SHP77 (cell line): ENCODE data around the gene PDE10A.
A peak's percentile ranks its signal among the peaks of the same experiment; 100 is the strongest.

Experiments
- DNase-seq, 2 experiments: peaks; one replicate each; lab custom pipeline; 2025; lab: John Stamatoyannopoulos, UW

Gene PDE10A

GRCh38 chr6:165655191-165655590 is 7.8 kb downstream of the PDE10A start:
- DNase-seq, result no peak

DNA sequence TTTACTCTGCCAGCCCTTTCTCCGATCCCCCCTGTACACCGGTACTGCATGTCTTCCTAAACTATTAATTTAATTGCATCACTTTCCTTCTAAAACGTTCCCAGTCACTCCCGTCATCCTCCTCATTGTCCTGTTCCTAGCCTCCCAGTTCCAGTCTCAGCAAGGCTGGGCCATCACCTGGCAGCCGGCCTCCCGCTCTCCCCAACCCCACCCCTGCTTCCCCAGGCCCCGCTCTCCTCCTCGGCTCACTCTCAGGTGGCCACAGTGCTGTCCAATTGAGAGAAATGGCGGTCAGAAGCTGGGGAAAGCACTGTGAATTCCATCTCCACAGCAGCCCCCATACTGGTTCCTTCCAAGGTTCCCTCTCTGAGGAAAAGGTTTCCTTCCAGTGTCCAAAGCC is 8.9 kb downstream of the PDE10A start:
- DNase-seq, result no peak

DNA sequence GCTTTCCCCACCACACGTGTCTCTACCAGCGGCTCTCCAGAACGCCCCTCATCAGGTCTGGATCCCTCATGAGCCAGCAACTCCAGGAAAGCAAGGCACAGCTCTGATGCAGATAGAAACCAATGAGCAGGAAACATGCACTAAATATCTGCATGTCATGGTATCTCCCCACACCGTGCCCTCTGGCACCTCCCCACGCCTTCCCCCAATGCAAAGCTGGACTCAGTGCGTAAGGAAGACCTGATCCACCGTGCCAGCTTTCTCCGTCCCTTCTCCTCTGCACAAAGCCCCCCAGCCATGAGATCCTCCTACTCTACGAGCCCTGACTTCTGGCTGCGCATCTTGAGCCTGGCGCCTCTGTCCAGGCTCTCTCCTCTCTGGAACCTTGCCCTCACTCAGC is 9.4 kb downstream of the PDE10A start:
- DNase-seq, result no peak

- no peak for DNase-seq
These were observed 9.8 kb downstream of the PDE10A start for GRCh38 chr6:165653196-165653595.

GRCh38 chr6:165652766-165653165 is 10.3 kb downstream of the PDE10A start:
- DNase-seq, result no peak

DNA sequence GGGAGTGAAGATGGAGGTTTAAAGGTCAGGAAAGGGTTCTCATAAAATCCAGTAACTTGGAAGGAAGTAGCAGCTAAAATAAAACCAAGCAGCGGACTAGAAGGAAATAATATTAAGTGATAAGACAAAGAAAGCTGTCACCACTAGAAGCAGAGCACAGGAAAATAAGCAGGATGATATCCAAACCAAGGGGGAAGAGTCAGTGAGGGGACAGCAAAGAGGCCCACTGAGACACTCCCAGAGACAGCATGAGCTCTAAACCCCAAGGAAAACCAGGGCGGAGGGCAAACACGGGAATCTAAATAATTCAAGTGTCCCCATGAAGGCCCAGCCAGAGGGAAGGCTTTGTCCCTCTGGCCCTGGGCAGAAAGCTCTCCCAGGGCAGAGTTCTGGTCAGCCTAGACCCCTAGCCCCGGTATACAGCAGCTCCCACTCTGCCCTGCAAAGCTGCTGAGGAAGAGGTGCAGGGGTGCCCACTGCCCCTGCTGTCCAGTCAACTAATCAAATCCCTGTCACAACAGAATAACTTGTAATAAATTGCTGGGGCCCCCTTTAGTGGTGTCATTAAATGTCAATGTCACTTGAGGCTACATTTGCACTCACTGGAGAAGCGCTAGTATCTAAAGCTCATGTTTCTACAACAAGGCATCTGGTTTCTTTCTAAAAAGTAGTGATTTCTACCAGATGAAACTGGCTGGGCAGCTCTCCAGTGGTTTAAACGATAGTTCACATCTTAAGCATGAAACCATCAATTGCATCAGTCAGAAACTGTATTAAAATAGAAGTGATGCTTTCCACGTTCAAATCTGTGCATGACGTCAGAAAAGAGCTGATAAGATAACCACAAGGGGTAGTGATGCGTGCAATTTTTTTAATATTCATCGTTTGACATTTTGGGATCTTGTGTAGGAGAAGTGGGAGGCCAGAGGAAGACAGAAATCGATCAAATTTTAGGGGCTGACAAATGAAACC is 13.6 kb downstream of the PDE10A start:
- DNase-seq, result no peak

GRCh38 chr6:165647041-165647440 is 16.0 kb downstream of the PDE10A start:
- DNase-seq, result peak; percentile 46 to 65

DNA sequence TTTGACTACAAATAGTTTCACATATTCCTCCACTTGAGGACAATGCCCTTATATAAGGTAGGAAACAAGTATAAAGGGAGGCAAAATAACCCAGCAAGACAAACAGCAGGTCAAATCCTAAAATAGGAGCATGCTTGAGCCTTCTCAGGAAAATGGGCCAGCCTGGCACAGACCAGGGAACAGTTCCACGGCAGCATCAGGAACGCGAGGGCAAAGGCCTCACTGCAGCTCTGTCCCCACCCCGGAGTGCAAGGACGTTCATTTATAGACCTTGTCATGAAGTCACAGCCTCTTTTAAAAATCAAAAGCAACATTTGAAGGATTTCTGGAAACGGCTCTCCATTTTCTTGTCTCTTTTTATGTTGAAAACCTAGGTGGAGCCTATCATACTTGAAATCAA is 17.1 kb downstream of the PDE10A start:
- DNase-seq, result no peak

- DNase-seq, result no peak
These were observed 18.3 kb downstream of the PDE10A start for GRCh38 chr6:165644586-165645266.

GRCh38 chr6:165643015-165643414 is 20.0 kb downstream of the PDE10A start:
- no peak for DNase-seq

GRCh38 chr6:165641672-165642156 is 21.3 kb downstream of the PDE10A start:
- DNase-seq, result no peak

- DNase-seq, result no peak
These were observed 22.2 kb downstream of the PDE10A start for GRCh38 chr6:165640806-165641205.

- DNase-seq, result no peak
These were observed 24.5 kb downstream of the PDE10A start for GRCh38 chr6:165638530-165638929.

- no peak for DNase-seq
These were observed 25.5 kb downstream of the PDE10A start for GRCh38 chr6:165637586-165637985.

- no peak for DNase-seq
These were observed 26.5 kb downstream of the PDE10A start for GRCh38 chr6:165636402-165637048.

GRCh38 chr6:165635965-165636364 is 27.1 kb downstream of the PDE10A start:
- DNase-seq, result no peak

- DNase-seq, result no peak
These were observed 28.8 kb downstream of the PDE10A start for GRCh38 chr6:165634101-165634880.

GRCh38 chr6:165632194-165632593 is 30.8 kb downstream of the PDE10A start:
- no peak for DNase-seq

- no peak for DNase-seq
These were observed 32.5 kb downstream of the PDE10A start for GRCh38 chr6:165630544-165630953.

GRCh38 chr6:165628955-165629354 is 34.1 kb downstream of the PDE10A start:
- no peak for DNase-seq

DNA sequence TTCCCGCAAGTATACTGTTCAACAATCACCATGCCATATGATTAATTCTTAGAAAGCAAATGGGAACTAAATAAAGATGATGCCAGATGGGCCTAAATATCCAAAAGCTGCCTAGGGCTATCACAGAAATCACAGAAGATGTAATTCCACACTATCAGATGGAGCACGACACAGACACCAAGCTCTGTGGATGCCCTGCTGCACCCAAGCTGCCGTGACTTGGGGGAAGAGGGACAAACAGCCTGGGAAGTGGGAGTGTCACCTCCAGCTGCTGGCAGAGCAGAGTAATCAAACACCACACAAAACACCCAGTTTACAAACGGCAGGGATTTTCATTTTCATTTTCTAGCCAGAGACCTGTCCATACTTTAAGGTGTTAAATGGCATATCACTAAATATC is 35.7 kb downstream of the PDE10A start:
- no peak for DNase-seq

GRCh38 chr6:165626711-165627110 is 36.3 kb downstream of the PDE10A start:
- DNase-seq, result no peak
